Activated CD4-positive, alpha-beta T cell treated with anti-CD3 and anti-CD28 coated beads, Interleukin-10, Interleukin-2, amounts not matched to agents 100 ng/mL and 50 ng/mL, durations not matched to agents 16 hours and 8 hours (primary cell): ENCODE data around the gene ZNF274.
"Not testable (repeated sequence)": the region's sequence is repeated elsewhere in the genome, so short reads cannot be mapped to it uniquely, and the experiment has no call there.

Source experiments
- DNase-seq: peaks from one replicate; pipeline ENCODE4 v3.0.0-alpha.2; 2020

Gene ZNF274

GRCh38 chr19:58182989-58183816 lies at the start of gene ZNF274:
TSS of gene ZNF274 (plus strand) at chr19:58183061. CDS start at chr19:58183966, 905 bp downstream.
- DNase-seq, result peak; percentile 94

GRCh38 chr19:58134244-58134643 lies 48.6 kb upstream of the ZNF274 start:
- DNase-seq, result no peak

- DNase-seq, result no peak
These were observed 37.0 kb upstream of the ZNF274 start for GRCh38 chr19:58145849-58146248.

GRCh38 chr19:58147475-58147874 lies 35.4 kb upstream of the ZNF274 start:
- not testable (repeated sequence) for DNase-seq

- peak; percentile 89 for DNase-seq
These were observed 32.4 kb upstream of the ZNF274 start, which contains the start of gene ZNF329 for GRCh38 chr19:58150328-58150921. TSS of gene ZNF329 (minus strand) at chr19:58150789. CDS start at chr19:58129503, 21,286 bp downstream.

- DNase-seq, result no peak
These were observed 29.5 kb upstream of the ZNF274 start for GRCh38 chr19:58153386-58153785.

- no peak for DNase-seq
These were observed 28.6 kb upstream of the ZNF274 start for GRCh38 chr19:58154287-58154678.

- peak; percentile 95 for DNase-seq
These were observed 27.9 kb upstream of the ZNF274 start for GRCh38 chr19:58154679-58155648.

- DNase-seq, result no peak
These were observed 25.7 kb upstream of the ZNF274 start for GRCh38 chr19:58157045-58157728.

- no peak for DNase-seq
These were observed 16.6 kb upstream of the ZNF274 start for GRCh38 chr19:58166268-58166667.

GRCh38 chr19:58166708-58167280 lies 16.1 kb upstream of the ZNF274 start:
- DNase-seq, result no peak

GRCh38 chr19:58170860-58171259 lies 12.0 kb upstream of the ZNF274 start:
- no peak for DNase-seq

GRCh38 chr19:58181902-58182576 lies 822 bp upstream of the ZNF274 start:
- DNase-seq, result peak; percentile 62

- DNase-seq, result peak; percentile 83
These were observed 278 bp upstream of the ZNF274 start for GRCh38 chr19:58182577-58182988.

GRCh38 chr19:58183817-58184215 lies 955 bp downstream of the ZNF274 start:
- no peak for DNase-seq

- no peak for DNase-seq
These were observed 14.2 kb downstream of the ZNF274 start for GRCh38 chr19:58196901-58197616.

GRCh38 chr19:58203814-58204475 lies 21.1 kb downstream of the ZNF274 start:
- DNase-seq, result no peak

GRCh38 chr19:58204566-58204965 lies 21.7 kb downstream of the ZNF274 start:
- DNase-seq, result no peak

- no peak for DNase-seq
These were observed 26.7 kb downstream of the ZNF274 start for GRCh38 chr19:58209577-58209976.
